D721Med (cell line): ENCODE data around the gene C2orf80.
"Not testable (repeated sequence)": the region's sequence is repeated elsewhere in the genome, so short reads cannot be mapped to it uniquely, and the experiment has no call there.

Source experiments
- DNase-seq: peaks from one replicate; pipeline ENCODE4 v3.0.0; 2011; ENCODE audit warnings: low spot score; ENCODE audit not compliant: insufficient read length
- FAIRE-seq: peaks from 2 replicates; lab custom pipeline; 2011; peaks lifted over from hg19 to GRCh38; lab: Jason Lieb, UNC
- CTCF ChIP-seq: IDR thresholded peaks from 2 replicates; pipeline ENCODE4 v1.5.1; 2012; ENCODE audit warnings: mild to moderate bottlenecking, control low read depth; ENCODE audit not compliant: insufficient read depth; ENCODE audit errors: missing control alignments

C2orf80 gene

GRCh38 chr2:208125251-208125650, 64.6 kb downstream of the C2orf80 start:
- no peak for TF ChIP-seq CTCF
- no peak for FAIRE-seq
- DNase-seq = no peak

GRCh38 chr2:208124013-208124715, 65.7 kb downstream of the C2orf80 start, which contains the start of gene CRYGD:
Gene CRYGD (minus strand): TSS chr2:208124524. CDS start chr2:208124473, 51 bp downstream.
- DNase-seq, FAIRE-seq: not testable (repeated sequence)

- DNase-seq (no peak), FAIRE-seq (no peak)
- no peak for TF ChIP-seq CTCF
Measured at GRCh38 chr2:208122248-208122647, 67.6 kb downstream of the C2orf80 start.

- no peak for FAIRE-seq
Measured at GRCh38 chr2:208118918-208119317, 70.9 kb downstream of the C2orf80 start.

GRCh38 chr2:208117390-208117789, 72.4 kb downstream of the C2orf80 start:
- not testable (repeated sequence) for FAIRE-seq, DNase-seq

More at GRCh38 chr2:208118918-208119317, 70.9 kb downstream of the C2orf80 start:
- no peak for TF ChIP-seq CTCF
- DNase-seq = no peak
